Skeletal muscle cell (primary cell): ENCODE data around the gene WDR1.

ENCODE experiments used
- DNase-seq: peaks from one replicate; pipeline ENCODE4 v3.0.0-alpha.2; 2010; ENCODE audit warnings: low read depth
- H3K4me3 ChIP-seq: 2 replicates; pipeline ENCODE4 v1.5.1; 2011; ENCODE audit warnings: low read depth, mild to moderate bottlenecking, control low read depth, low read length, moderate library complexity

The WDR1 gene

GRCh38 chr4:10031668-10032590, 84.7 kb downstream of the WDR1 start:
- H3K4me3 ChIP-seq, result no peak overlapping the region
- DNase-seq, result no peak

- no peak overlapping the region for H3K4me3 ChIP-seq
- DNase-seq, result no peak
These were observed 85.5 kb downstream of the WDR1 start for GRCh38 chr4:10030972-10031667.

GRCh38 chr4:10029403-10029802, 87.2 kb downstream of the WDR1 start:
- no peak overlapping the region for H3K4me3 ChIP-seq
- no peak for DNase-seq

- H3K4me3 ChIP-seq, result no peak overlapping the region
- DNase-seq, result no peak
These were observed 87.7 kb downstream of the WDR1 start for GRCh38 chr4:10028910-10029309.

GRCh38 chr4:10026485-10026884, 90.1 kb downstream of the WDR1 start:
- H3K4me3 ChIP-seq, result no peak overlapping the region
- no peak for DNase-seq

GRCh38 chr4:10025230-10025806, 91.3 kb downstream of the WDR1 start:
- no peak for DNase-seq

More at GRCh38 chr4:10025230-10025806, 91.3 kb downstream of the WDR1 start:
- H3K4me3 ChIP-seq, result no peak overlapping the region
